ENCODE data around the gene SLC6A15.

GRCh38 chr12:84888861-84889260 is 23.7 kb downstream of the SLC6A15 start:
- TF ChIP-seq CTCF (IDR thresholded peaks at IDR 0.05; ENCODE audit: poor library complexity) (no peak), EZH2phosphoT487 (IDR thresholded peaks at IDR 0.05; ENCODE audit: low read depth, severe bottlenecking, unreplicated experiment) (no peak), EZH2 (IDR thresholded peaks at IDR 0.05; ENCODE audit: borderline replicate concordance) (no peak)
